Panc1 (cell line): ENCODE data around the gene TBX18. TPM values are rescaled to one million over a fixed set of nuclear protein-coding genes. Genes with fewer than 3 reads are reported as not detected.

Source experiments
- ATAC-seq: fragments of 200-7000 bp; cut with Tn5 transposase; 2 replicates; pipeline ENCODE4 v1.9.1; 2020; ENCODE audit warnings: mild to moderate bottlenecking, moderate library complexity
- BruUV-seq: library from RNA; stranded (reverse); fragments of 400-500 nt; replicated peaks from 2 replicates; lab custom pipeline; 2021; lab: Mats Ljungman, UMichigan
- CTCF ChIA-PET: fragments of 300-600 bp; sonication (Branson Sonifier 250); formaldehyde crosslinking; loops from one replicate; lab custom pipeline; 2022; ENCODE audit warnings: antibody characterized with exemption; lab: Charles Lee
- POLR2A ChIA-PET: fragments of 300-600 bp; sonication (Branson Sonifier 250); formaldehyde crosslinking; loops from one replicate; lab custom pipeline; 2022; ENCODE audit warnings: antibody characterized with exemption; lab: Charles Lee
- DNase-seq: peaks from one replicate; pipeline ENCODE4 v3.0.0-alpha.2; 2010; ENCODE audit warnings: low read depth, low spot score
- H3K27ac ChIP-seq: 2 replicates; pipeline ENCODE4 v1.5.1; 2011; ENCODE audit warnings: mild to moderate bottlenecking, low read length, inconsistent platforms
- H3K27me3 ChIP-seq: fragments of 200-500 bp; sonication (Bioruptor generic); 2 replicates; pipeline ENCODE4 v1.6.0; 2014; ENCODE audit warnings: low read length, inconsistent platforms; ENCODE audit not compliant: control insufficient read depth, insufficient read depth
- H3K36me3 ChIP-seq: fragments of 200-500 bp; sonication (Bioruptor generic); 2 replicates; pipeline ENCODE4 v1.5.1; 2014; ENCODE audit warnings: inconsistent platforms, mild to moderate bottlenecking, low read length, moderate library complexity; ENCODE audit not compliant: control insufficient read depth, insufficient read depth
- H3K4me1 ChIP-seq: 2 replicates; pipeline ENCODE4 v1.5.1; 2011; ENCODE audit warnings: inconsistent platforms, mild to moderate bottlenecking, low read length, moderate library complexity; ENCODE audit not compliant: control insufficient read depth, insufficient read depth
- H3K4me3 ChIP-seq, 2 experiments: 2 replicates each; pipeline ENCODE4 v1.5.1; 2011 to 2012; ENCODE audit warnings: low read depth in 2 of 2, low read length in 2 of 2, mild to moderate bottlenecking in 2 of 2, inconsistent platforms in 1 of 2, moderate library complexity in 1 of 2
- H3K9me3 ChIP-seq: fragments of 200-500 bp; sonication (Bioruptor generic); 2 replicates; pipeline ENCODE4 v1.5.1; 2014; ENCODE audit warnings: low read depth, mild to moderate bottlenecking, inconsistent platforms, low read length, moderate library complexity; ENCODE audit not compliant: control insufficient read depth, insufficient read depth
- POLR2AphosphoS5 ChIP-seq: IDR thresholded peaks from 2 replicates; pipeline ENCODE4 v1.6.1; 2012; ENCODE audit warnings: mild to moderate bottlenecking, low read depth, low read length, moderate library complexity
- SIN3A ChIP-seq: IDR thresholded peaks from 2 replicates; pipeline ENCODE4 v1.6.1; 2012; ENCODE audit warnings: low read depth, mild to moderate bottlenecking, low read length, moderate library complexity, borderline replicate concordance; ENCODE audit not compliant: insufficient read depth
- TCF7L2 ChIP-seq: IDR thresholded peaks from 2 replicates; pipeline ENCODE4 v1.6.1; 2011; ENCODE audit warnings: mild to moderate bottlenecking, low read depth, low read length, inconsistent platforms
- in situ Hi-C: cut with HindIII; loops from 2 replicates; pipeline ENCODE4 v1.10.0; 2016; ENCODE audit warnings: low sequenced_read_pairs, low pct_unique_long_range_greater_than_20kb
- intact Hi-C: fragments of 100-400 bp; cut with micrococcal nuclease; formaldehyde crosslinking; loops from one replicate; pipeline ENCODE4 v1.10.0; 2022; ENCODE audit not compliant: unreplicated experiment
- total RNA-seq: library from RNA; stranded (reverse); gene quantifications from one replicate; pipeline ENCODE4 v1.2.1, GENCODE V29; 2021; ENCODE audit not compliant: unreplicated experiment
- TF ChIP-seq, protein P1 (sequence below): fragments of 450-650 bp; IDR thresholded peaks from 2 replicates; pipeline ENCODE4 v1.5.1; 2017; ENCODE audit warnings: mild to moderate bottlenecking
- TF ChIP-seq, protein P2 (sequence below), 2 experiments: IDR thresholded peaks; 2 replicates each; pipeline ENCODE4 v1.6.1; 2011 to 2012; ENCODE audit warnings: low read depth in 2 of 2, control low read depth in 1 of 2, low read length in 1 of 2, mild to moderate bottlenecking in 1 of 2, moderate library complexity in 1 of 2; ENCODE audit not compliant: insufficient read depth in 1 of 2

Gene TBX18
- total RNA-seq, 1 experiment from 2014 or later: 10.1 TPM

DNA sequence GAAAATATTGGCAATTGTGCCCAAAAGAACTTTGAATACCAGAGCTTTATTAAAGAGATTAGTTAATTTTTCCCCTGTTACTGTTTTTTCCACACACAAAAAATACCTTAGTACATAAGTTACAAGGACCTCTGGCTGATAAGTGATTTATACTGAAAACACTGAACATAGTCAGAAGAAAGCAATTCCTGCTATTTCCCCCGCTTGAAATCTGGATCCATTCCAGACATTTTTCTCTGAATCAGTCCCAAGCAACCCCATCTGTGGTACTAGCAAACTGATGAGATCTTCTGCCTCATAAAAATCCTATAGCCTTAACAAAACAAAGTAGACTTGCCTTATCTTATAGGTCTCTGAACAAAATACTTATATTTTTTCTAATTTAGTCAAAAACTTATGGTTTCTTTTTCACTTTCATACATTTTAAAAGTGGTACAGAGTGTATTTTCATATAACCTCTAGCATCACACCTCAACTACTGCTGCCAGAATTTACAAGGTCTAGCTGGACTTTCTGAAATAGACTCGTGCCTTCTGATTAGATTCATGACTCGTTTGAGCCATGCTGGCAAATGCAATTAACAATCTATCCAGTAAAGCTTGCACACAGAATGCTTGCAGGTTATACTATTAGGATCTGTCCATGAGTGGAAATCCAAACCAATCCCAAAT lies 111.9 kb downstream of the TBX18 start:
- no TSS peak for BruUV-seq
- DNase-seq: no peak
- no peaks in the 10 kb centered on the region for H3K36me3 ChIP-seq
- H3K4me1 ChIP-seq: no peaks in the 10 kb centered on the region
- H3K9me3 ChIP-seq: no peaks in the 10 kb centered on the region
- no peak for ATAC-seq
- TF ChIP-seq TCF7L2 (no peak), POLR2AphosphoS5 (no peak)
- TF ChIP-seq, protein P1, sequence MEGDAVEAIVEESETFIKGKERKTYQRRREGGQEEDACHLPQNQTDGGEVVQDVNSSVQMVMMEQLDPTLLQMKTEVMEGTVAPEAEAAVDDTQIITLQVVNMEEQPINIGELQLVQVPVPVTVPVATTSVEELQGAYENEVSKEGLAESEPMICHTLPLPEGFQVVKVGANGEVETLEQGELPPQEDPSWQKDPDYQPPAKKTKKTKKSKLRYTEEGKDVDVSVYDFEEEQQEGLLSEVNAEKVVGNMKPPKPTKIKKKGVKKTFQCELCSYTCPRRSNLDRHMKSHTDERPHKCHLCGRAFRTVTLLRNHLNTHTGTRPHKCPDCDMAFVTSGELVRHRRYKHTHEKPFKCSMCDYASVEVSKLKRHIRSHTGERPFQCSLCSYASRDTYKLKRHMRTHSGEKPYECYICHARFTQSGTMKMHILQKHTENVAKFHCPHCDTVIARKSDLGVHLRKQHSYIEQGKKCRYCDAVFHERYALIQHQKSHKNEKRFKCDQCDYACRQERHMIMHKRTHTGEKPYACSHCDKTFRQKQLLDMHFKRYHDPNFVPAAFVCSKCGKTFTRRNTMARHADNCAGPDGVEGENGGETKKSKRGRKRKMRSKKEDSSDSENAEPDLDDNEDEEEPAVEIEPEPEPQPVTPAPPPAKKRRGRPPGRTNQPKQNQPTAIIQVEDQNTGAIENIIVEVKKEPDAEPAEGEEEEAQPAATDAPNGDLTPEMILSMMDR: no peak
- TF ChIP-seq, protein P2, sequence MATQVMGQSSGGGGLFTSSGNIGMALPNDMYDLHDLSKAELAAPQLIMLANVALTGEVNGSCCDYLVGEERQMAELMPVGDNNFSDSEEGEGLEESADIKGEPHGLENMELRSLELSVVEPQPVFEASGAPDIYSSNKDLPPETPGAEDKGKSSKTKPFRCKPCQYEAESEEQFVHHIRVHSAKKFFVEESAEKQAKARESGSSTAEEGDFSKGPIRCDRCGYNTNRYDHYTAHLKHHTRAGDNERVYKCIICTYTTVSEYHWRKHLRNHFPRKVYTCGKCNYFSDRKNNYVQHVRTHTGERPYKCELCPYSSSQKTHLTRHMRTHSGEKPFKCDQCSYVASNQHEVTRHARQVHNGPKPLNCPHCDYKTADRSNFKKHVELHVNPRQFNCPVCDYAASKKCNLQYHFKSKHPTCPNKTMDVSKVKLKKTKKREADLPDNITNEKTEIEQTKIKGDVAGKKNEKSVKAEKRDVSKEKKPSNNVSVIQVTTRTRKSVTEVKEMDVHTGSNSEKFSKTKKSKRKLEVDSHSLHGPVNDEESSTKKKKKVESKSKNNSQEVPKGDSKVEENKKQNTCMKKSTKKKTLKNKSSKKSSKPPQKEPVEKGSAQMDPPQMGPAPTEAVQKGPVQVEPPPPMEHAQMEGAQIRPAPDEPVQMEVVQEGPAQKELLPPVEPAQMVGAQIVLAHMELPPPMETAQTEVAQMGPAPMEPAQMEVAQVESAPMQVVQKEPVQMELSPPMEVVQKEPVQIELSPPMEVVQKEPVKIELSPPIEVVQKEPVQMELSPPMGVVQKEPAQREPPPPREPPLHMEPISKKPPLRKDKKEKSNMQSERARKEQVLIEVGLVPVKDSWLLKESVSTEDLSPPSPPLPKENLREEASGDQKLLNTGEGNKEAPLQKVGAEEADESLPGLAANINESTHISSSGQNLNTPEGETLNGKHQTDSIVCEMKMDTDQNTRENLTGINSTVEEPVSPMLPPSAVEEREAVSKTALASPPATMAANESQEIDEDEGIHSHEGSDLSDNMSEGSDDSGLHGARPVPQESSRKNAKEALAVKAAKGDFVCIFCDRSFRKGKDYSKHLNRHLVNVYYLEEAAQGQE (IDR thresholded peaks at IDR 0.05; ENCODE audit: insufficient read depth in 1 of 2, low read depth in 2 of 2, low read length in 1 of 2): no peak
- CTCF ChIA-PET: no interaction called here
- no peak overlapping the region for H3K27ac ChIP-seq
- no peak overlapping the region for H3K4me3 ChIP-seq
- intact Hi-C loops (no loop called here), in situ Hi-C loops (no loop called here)
- POLR2A ChIA-PET: interaction anchor here (0.6 kb wide), 1 partner anchor 88 kb away, joined by 3 read pairs; no protein-coding TSS in a partner anchor
- H3K27me3 ChIP-seq: no peaks in the 10 kb centered on the region

DNA sequence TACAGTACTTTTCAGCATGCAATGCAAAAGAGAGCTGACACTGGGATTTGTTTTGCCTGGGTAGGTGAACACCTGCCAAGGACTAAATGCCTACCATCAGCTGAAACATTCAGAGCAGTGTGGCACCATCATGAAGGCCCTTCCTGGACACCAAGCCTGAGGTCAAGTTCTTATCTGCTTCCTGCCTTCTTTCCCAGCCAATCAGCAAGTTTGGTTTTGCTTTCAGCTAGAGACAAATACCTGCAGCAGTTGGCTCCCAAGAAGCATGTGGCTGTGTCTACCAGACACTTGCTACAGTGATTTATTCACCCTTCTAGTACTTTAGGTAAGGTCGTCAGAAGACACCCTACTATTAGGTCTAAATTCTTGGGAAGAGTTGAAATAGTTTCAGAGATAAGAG lies 112.8 kb downstream of the TBX18 start:
- BruUV-seq: no TSS peak
- Histone ChIP-seq H3K4me3 (no peak overlapping the region), H3K36me3 (no peaks in the 10 kb centered on the region), H3K9me3 (no peaks in the 10 kb centered on the region), H3K27ac (no peak overlapping the region), H3K27me3 (no peaks in the 10 kb centered on the region), H3K4me1 (no peaks in the 10 kb centered on the region)
- no peak for TF ChIP-seq SIN3A
- TF ChIP-seq TCF7L2: no peak
- TF ChIP-seq, protein P2 (IDR thresholded peaks at IDR 0.05; ENCODE audit: insufficient read depth in 1 of 2, low read depth in 2 of 2, low read length in 1 of 2): no peak
- TF ChIP-seq, protein P1: no peak
- TF ChIP-seq POLR2AphosphoS5: no peak
- intact Hi-C loops: no loop called here
- ChIA-PET POLR2A (interaction anchor here (0.6 kb wide), 2 partner anchors 87 to 184 kb away, joined by 3 read pairs; no protein-coding TSS in a partner anchor), CTCF (no interaction called here)
- ATAC-seq: no peak
- in situ Hi-C loops: no loop called here
- DNase-seq: no peak
